Kidney epithelial cell (primary cell): ENCODE measurements around the gene PPP2R5C. TPM values are rescaled to one million over a fixed set of nuclear protein-coding genes. Genes with fewer than 3 reads are reported as not detected.

Source experiments
- DNase-seq: peaks from one replicate; pipeline ENCODE4 v3.0.0-alpha.2; 2010; ENCODE audit warnings: low read depth
- H3K27me3 ChIP-seq: 2 replicates; pipeline ENCODE4 v1.6.0; 2011; ENCODE audit warnings: low read length; ENCODE audit not compliant: control insufficient read depth, insufficient read depth
- H3K36me3 ChIP-seq: 2 replicates; pipeline ENCODE4 v1.5.1; 2011; ENCODE audit warnings: low read length; ENCODE audit not compliant: control insufficient read depth, insufficient read depth
- H3K4me3 ChIP-seq: 2 replicates; pipeline ENCODE4 v1.5.1; 2011; ENCODE audit warnings: low read depth, mild to moderate bottlenecking, control low read depth, low read length
- CTCF ChIP-seq: IDR thresholded peaks from 2 replicates; pipeline ENCODE4 v1.5.1; 2011; ENCODE audit warnings: mild to moderate bottlenecking, moderate library complexity, low read length, control low read depth, inconsistent platforms; ENCODE audit not compliant: insufficient read depth, poor library complexity, severe bottlenecking
- total RNA-seq: library from RNA; depleted of rRNA; stranded (reverse); fragments of >200 nt; gene quantifications from 2 replicates; pipeline ENCODE4 v1.2.3, GENCODE V29; 2015

Gene PPP2R5C
- total RNA-seq, 1 donor from 2014 or later = 79.6 TPM

GRCh38 chr14:101770183-101770582 lies 8.7 kb downstream of the PPP2R5C start:
- no peak for DNase-seq
- no peak for TF ChIP-seq CTCF
- Histone ChIP-seq H3K36me3 (no peaks in the 10 kb centered on the region), H3K4me3 (no peak overlapping the region), H3K27me3 (no peaks in the 10 kb centered on the region)

- Histone ChIP-seq H3K4me3 (no peak overlapping the region), H3K36me3 (no peaks in the 10 kb centered on the region), H3K27me3 (no peaks in the 10 kb centered on the region)
- no peak for TF ChIP-seq CTCF
- DNase-seq = no peak
These were observed 11.3 kb downstream of the PPP2R5C start for GRCh38 chr14:101772770-101773169.

GRCh38 chr14:101773378-101773777 lies 11.9 kb downstream of the PPP2R5C start:
- TF ChIP-seq CTCF = no peak
- Histone ChIP-seq H3K4me3 (no peak overlapping the region), H3K27me3 (no peaks in the 10 kb centered on the region), H3K36me3 (no peaks in the 10 kb centered on the region)
- no peak for DNase-seq

GRCh38 chr14:101774006-101774795 lies 12.7 kb downstream of the PPP2R5C start:
- H3K27me3 ChIP-seq = peaks cover 2% of the 10 kb centered on the region
- TF ChIP-seq CTCF = no peak
- no peaks in the 10 kb centered on the region for H3K36me3 ChIP-seq
- H3K4me3 ChIP-seq = no peak overlapping the region
- DNase-seq = no peak

- H3K36me3 ChIP-seq = no peaks in the 10 kb centered on the region
- no peak overlapping the region for H3K4me3 ChIP-seq
- no peak for DNase-seq
- peaks cover 7% of the 10 kb centered on the region for H3K27me3 ChIP-seq
- TF ChIP-seq CTCF = no peak
These were observed 13.3 kb downstream of the PPP2R5C start for GRCh38 chr14:101774814-101775213.

GRCh38 chr14:101775826-101776225 lies 14.3 kb downstream of the PPP2R5C start:
- H3K36me3 ChIP-seq = no peaks in the 10 kb centered on the region
- no peak overlapping the region for H3K4me3 ChIP-seq
- peaks cover 12% of the 10 kb centered on the region for H3K27me3 ChIP-seq
- DNase-seq = no peak
- no peak for TF ChIP-seq CTCF
